ENCODE measurements around the gene KRTAP4-3.
"Not testable (repeated sequence)": the region's sequence is repeated elsewhere in the genome, so short reads cannot be mapped to it uniquely, and the experiment has no call there.

Gene KRTAP4-3

DNA sequence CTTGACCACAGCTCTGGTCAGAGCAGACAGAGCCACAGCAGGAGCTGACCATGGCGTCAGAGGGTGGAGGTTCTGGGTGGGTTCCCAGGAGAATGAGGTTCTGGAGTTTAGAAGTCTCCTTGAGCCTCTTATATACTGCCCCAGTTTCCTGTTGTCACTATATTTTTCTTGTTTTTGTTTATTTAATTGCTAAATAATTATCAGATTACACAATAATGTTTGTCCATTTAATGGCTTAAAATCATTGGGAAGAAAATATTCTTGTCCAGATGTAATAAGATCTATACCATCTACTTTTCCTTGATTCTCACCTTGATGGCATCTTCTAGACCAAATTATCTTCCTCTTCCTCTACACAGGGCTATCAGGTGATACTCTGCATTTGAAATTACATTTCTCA is at the start of gene KRTAP4-3:
Gene KRTAP4-3 (minus strand): TSS at position 101 of the 400 bp plus-strand sequence. CDS start 49 bp downstream, at position 52.
- DNase-seq: no peak

GRCh38 chr17:41215681-41216080 is 47.7 kb upstream of the KRTAP4-3 start:
- no peak for DNase-seq

DNA sequence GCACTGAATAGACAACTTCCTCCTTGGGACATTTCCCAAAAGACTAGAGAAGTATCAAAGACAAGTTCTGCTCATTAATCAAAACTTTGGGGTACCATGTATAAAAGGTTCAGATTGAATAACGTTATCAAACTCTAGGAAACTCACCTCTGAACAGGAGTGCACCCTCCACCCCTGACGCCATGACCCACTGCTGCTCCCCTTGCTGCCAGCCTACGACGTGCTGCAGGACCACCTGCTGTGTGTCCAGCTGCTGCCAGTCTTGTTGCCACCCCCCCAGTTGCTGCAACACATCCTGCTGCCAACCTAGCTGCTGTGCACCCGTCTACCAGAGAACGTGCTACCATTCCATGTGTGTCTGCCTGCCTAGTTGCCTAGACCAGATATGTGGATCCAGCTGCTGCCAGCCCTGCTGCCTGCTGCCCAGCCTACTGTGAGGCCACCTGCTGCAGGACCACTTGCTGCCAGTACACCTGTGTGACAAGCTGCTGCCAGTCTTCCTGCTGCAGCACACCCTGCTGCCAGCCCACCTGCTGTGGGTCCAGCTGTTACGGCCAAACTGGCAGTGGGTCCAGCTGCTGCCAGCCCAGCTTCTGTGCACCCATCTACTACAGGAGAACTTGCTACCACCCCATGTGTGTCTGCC is 44.6 kb upstream of the KRTAP4-3 start:
- no peak for DNase-seq

GRCh38 chr17:41211845-41212466 is 43.9 kb upstream of the KRTAP4-3 start:
- DNase-seq: no peak

DNA sequence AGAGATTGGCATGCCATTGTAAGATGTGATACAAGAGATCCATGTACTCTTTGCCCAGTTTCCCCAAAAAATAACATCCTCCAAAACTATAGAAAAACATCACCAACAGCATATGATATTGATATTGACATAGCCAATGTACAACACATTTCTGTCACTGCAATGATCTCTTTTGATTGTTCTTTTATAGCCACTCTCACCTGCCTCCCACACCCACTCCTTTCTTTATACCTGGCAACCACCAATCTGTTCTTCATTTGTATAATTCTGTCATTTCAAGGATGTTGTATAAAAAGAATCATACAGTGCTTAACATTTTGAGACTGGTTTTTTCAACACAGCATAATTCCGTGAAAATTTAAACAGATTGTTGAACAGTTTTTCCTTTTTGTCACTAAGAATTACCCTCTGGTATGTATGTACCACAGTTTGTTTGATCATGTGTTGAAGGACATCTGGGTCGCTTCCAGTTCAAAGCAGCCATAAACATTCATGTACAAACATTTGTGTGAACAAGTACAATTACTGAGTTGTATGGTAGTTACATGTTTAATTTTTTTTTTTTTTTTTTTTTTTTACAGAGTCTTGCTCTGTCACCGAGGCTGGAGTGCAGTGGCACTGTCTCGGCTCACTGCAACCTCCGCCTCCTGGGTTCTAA is 31.5 kb upstream of the KRTAP4-3 start:
- DNase-seq: no peak

GRCh38 chr17:41196068-41196467 is 28.0 kb upstream of the KRTAP4-3 start:
- no peak for DNase-seq

GRCh38 chr17:41190328-41190727 is 22.3 kb upstream of the KRTAP4-3 start:
- no peak for DNase-seq

DNA sequence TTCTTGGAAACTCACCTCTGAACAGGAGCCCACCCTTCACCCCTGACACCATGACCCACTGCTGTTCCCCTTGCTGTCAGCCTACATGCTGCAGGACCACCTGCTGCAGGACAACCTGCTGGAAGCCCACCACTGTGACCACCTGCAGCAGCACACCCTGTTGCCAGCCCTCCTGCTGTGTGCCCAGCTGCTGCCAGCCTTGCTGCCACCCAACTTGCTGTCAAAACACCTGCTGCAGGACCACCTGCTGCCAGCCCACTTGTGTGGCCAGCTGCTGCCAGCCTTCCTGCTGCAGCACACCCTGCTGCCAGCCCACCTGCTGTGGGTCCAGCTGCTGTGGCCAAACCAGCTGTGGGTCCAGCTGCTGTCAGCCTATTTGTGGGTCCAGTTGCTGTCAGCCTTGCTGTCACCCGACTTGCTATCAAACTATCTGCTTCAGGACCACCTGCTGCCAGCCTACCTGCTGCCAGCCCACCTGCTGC is 21.9 kb upstream of the KRTAP4-3 start, which contains the start of gene KRTAP9-1:
Gene KRTAP9-1 (plus strand): TSS at position 51 of the 482 bp plus-strand sequence. CDS start 0 bp downstream, at position 51.
- DNase-seq: not testable (repeated sequence)

DNA sequence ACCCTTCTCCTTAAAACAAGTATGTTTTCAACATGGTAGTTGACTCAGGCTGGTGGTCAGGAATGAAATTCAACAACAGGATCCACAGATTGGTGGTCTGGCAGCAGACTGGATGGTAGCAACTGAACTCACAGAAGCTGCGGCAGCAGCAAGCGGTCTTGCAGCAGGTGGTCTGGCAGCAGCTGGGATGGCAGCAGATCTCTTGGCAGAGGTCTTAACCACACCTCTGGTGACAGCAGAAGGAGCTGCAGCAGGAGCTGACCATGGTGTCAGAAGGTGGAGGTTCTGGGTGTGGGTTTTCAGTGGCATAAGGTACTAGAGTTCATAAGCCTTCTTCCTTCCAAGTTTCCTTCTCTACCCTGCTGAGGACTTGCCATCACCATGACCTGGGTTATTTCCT is 18.9 kb upstream of the KRTAP4-3 start:
- DNase-seq: no peak

DNA sequence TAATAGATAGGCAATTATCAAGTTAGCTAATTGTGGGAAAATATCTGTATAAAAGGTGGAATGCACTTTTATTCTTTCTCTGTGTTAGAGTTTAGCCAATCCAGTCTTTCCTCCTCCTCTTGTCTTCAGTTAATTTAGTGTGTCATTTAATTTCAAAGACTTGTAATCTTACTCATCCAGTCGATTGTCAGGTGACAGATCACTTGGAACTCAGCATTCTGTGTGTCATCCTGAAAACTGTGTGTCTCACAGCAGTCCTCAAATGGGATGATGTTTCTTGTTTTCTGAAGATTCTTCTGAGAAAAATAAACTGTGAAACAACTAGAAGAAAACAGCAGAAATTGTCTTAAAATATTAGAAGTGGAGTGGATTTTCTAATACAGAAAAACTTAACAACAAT is 17.0 kb upstream of the KRTAP4-3 start:
- DNase-seq: no peak

DNA sequence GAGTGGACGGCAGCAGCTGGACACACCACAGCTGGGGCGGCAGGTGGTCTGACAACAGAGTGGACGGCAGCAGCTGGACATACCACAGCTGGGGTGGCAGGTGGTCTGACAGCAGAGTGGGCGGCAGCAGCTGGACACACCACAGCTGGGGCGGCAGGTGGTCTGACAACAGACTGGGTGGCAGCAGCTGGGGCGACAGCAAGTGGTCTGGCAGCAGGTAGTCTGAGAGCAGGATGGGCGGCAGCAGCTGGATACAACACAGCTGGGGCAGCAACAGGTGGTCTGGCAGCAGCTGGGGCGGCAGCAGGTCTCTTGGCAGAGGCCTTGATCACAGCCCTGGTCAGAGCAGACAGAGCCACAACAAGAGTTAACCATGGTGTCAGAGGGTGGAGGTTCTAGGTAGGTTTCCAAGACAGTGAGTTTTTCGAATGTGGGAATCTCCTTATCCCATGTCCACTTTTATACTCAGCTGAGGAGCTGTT is 16.5 kb upstream of the KRTAP4-3 start, which contains the start of gene KRTAP4-1:
Gene KRTAP4-1 (minus strand): TSS at position 432 of the 482 bp plus-strand sequence. CDS start 57 bp downstream, at position 375.
- DNase-seq: no peak

- no peak for DNase-seq
These were observed 11.0 kb upstream of the KRTAP4-3 start for GRCh38 chr17:41178843-41179616.

DNA sequence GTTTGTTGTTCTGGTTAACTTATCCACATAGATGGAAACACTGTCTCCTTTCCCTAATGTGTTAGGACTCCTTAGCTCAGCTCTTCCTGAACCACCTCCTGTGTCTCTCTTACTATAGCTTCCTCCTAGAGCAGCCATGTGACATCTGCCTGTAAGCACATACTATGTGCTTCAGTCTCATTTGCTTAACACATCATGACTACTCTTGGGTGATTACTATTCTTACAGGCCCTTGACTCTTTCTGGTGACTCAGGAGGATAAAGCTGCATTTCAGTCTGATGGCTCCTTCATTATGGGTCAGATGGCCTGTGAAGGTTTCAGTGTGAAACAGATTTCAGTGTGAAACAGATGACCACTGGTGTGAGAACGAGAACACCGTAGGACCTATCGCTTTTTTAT is 10.3 kb upstream of the KRTAP4-3 start:
- no peak for DNase-seq

DNA sequence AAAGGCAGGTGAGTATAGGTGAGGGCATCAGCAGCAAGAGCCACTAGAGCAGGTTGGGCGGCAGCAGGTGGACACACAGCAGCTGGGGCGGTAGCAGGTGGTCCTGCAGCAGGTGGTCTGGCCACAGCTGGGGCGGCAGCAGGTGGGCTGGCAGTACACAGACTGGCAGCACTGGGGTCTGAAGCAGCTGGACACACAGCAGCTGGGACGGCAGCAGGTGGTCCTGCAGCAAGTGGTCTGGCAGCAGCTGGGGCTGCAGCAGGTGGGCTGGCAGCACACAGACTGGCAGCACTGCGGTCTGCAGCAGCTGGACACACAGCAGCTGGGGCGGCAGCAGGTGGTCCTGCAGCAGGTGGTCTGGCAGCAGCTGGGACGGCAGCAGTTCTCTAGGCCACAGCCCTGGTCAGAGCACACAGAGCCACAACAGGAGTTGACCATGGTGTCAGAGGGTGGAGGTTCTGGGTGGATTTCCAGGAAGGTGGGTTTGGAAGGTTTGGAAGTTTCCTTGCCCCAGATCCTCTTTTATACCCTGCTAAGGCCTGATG is 9.8 kb upstream of the KRTAP4-3 start, which contains the start of gene KRTAP4-2:
Gene KRTAP4-2 (minus strand): TSS at position 495 of the 545 bp plus-strand sequence. CDS start 57 bp downstream, at position 438.
- no peak for DNase-seq

DNA sequence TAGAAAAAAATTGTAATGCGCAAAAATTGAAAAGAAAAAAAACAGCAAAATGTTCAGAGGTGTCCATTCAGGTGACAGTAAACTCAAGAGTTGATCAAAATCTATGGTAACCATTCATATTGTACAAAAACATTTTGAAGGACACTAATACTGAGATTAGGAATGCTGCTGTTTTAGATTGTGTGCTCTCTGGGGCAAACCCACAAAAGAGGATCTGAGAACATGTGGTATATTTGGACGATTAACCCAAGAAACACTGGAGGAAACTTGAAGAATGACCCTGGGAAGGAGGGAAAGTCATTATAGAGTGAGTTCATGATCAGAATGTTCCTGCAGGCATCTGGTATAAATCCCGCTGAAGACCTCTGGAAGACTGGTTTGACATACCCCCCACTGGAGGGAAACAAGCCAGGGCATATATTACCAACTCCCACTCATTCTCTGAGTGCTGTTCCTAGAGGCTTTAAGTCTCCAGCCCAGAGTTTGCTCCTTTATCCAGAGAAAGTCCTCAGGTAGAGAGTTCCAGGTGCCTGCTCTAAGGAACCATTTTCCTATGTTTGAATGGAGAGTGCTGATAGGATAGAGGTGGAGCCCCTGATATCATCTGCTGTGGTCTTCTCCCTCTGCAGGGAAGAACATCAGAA is 8.8 kb upstream of the KRTAP4-3 start:
- no peak for DNase-seq

- no peak for DNase-seq
These were observed 3.9 kb upstream of the KRTAP4-3 start for GRCh38 chr17:41171886-41172285.

DNA sequence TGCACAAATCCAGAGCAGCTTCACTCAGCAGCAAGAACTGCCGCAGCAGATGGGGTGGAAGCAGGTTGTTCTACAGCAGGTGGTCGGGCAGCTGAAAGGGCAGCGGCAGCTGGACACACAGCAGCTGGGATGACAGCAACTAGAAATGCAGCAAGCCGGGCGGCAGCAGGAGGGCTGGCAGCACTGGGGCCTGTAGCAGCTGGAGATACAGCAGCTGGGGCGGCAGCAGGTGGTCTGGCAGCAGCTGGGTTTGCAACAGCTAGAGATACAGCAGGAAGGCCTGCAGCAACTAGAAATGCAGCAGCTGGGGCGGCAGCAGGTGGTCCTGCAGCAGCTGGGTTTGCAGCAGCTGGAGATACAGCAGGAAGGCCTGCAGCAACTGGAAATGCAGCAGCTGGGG is 460 bp downstream of the KRTAP4-3 start:
- no peak for DNase-seq

GRCh38 chr17:41163828-41164227 is 4.2 kb downstream of the KRTAP4-3 start:
- DNase-seq: no peak

GRCh38 chr17:41160648-41161047 is 7.4 kb downstream of the KRTAP4-3 start, which contains the start of gene KRTAP4-4:
TSS of gene KRTAP4-4 (minus strand) at chr17:41160748. CDS start at chr17:41160691, 57 bp downstream.
- DNase-seq: no peak

- DNase-seq: not testable (repeated sequence)
These were observed 7.8 kb downstream of the KRTAP4-3 start for GRCh38 chr17:41160190-41160589.

GRCh38 chr17:41153856-41154255 is 14.2 kb downstream of the KRTAP4-3 start:
- no peak for DNase-seq

DNA sequence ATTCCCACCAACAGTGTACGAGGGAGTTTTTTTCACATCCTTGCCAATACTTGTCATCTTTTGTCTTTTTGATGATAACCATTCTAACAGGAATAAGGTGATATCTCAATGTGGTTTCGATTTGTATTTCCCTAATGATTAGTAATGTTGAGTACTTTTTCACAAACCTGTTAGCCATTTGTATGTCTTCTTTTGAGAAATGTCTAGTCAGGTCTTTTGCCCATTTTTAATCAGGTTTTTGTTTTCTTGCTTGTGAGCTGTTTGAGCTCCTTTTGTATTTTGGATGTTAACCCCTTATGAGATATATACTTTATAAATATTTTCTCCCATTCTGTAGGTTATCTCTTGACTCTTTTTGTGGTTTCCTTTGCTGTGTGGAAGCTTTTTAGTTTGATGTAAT is 16.5 kb downstream of the KRTAP4-3 start:
- DNase-seq: no peak
